BJ (cell line): ENCODE measurements around the gene USP4. TPM values are rescaled to one million over a fixed set of nuclear protein-coding genes. Genes with fewer than 3 reads are reported as not detected.

Experiments used
- CTCF ChIA-PET: fragments of 350-600 bp; formaldehyde crosslinking; extraction: SDS; loops from one replicate; lab custom pipeline; 2021; ENCODE audit warnings: antibody characterized with exemption, inconsistent platforms; lab: Yijun Ruan, JAX
- POLR2A ChIA-PET: fragments of 300-600 bp; sonication (Branson Sonifier 250); formaldehyde crosslinking; extraction: SDS; loops from one replicate; lab custom pipeline; 2021; ENCODE audit warnings: antibody characterized with exemption; lab: Charles Lee
- DNase-seq: peaks from one replicate; pipeline ENCODE4 v3.0.0-alpha.2; 2011; ENCODE audit warnings: low read depth
- H3K27me3 ChIP-seq: 2 replicates; pipeline ENCODE4 v1.6.0; 2011; ENCODE audit warnings: low read length; ENCODE audit not compliant: control insufficient read depth, insufficient read depth
- H3K36me3 ChIP-seq: 2 replicates; pipeline ENCODE4 v1.5.1; 2011; ENCODE audit warnings: low read length; ENCODE audit not compliant: control insufficient read depth, insufficient read depth
- H3K4me3 ChIP-seq: 2 replicates; pipeline ENCODE4 v1.5.1; 2011; ENCODE audit warnings: low read depth, mild to moderate bottlenecking, control low read depth, low read length
- CTCF ChIP-seq: IDR thresholded peaks from 2 replicates; pipeline ENCODE4 v1.5.1; 2011; ENCODE audit warnings: low read depth, mild to moderate bottlenecking, control low read depth, inconsistent platforms, low read length, moderate library complexity; ENCODE audit not compliant: insufficient read depth
- polyA plus RNA-seq: library from polyadenylated mRNA; depleted of rRNA; stranded (reverse); fragments of >200 nt; gene quantifications from 2 replicates; pipeline ENCODE4 v1.2.3, GENCODE V29; 2011

Gene USP4
- polyA plus RNA-seq, 1 experiment, result 63.5 TPM

- POLR2A ChIA-PET, result no interaction called here
- H3K4me3 ChIP-seq, result no peak overlapping the region
- no peaks in the 10 kb centered on the region for H3K27me3 ChIP-seq
- DNase-seq, result no peak
- no peak for TF ChIP-seq CTCF
- CTCF ChIA-PET, result no interaction called here
- peaks cover 2% of the 10 kb centered on the region; the same call in 1 of the 2 replicates for H3K36me3 ChIP-seq
These were observed 46.4 kb upstream of the USP4 start for GRCh38 chr3:49386056-49386756.

DNA sequence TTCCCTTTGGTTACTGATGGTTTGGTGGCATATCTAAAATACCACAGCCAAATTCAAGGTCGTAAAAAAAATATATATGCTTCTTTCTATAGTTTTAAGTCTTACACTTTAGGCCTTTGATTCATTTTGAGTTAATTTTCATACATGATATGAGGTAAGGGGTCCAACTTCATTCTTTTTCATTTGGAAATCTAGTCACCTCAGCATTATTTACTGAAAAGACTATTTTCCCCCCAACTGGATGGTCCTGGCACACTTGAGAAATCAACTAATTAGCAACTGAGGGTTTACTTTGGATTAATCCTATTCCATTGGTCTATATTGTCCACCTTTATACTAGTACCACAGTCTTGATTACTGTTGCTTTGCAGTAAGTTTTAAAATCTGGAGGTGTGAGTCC, 45.8 kb upstream of the USP4 start:
- no peaks in the 10 kb centered on the region for H3K27me3 ChIP-seq
- no peak for TF ChIP-seq CTCF
- no peak overlapping the region for H3K4me3 ChIP-seq
- ChIA-PET CTCF (no interaction called here), POLR2A (no interaction called here)
- peaks cover 2% of the 10 kb centered on the region; the same call in 1 of the 2 replicates for H3K36me3 ChIP-seq
- DNase-seq, result no peak

GRCh38 chr3:49383387-49383786, 43.5 kb upstream of the USP4 start:
- ChIA-PET POLR2A (interaction anchor here (0.6 kb wide), 1 partner anchor 89 kb away, joined by 3 read pairs; no protein-coding TSS in a partner anchor), CTCF (no interaction called here)
- no peaks in the 10 kb centered on the region for H3K27me3 ChIP-seq
- no peak overlapping the region for H3K4me3 ChIP-seq
- DNase-seq, result no peak
- TF ChIP-seq CTCF, result no peak
- H3K36me3 ChIP-seq, result no peaks in the 10 kb centered on the region

DNA sequence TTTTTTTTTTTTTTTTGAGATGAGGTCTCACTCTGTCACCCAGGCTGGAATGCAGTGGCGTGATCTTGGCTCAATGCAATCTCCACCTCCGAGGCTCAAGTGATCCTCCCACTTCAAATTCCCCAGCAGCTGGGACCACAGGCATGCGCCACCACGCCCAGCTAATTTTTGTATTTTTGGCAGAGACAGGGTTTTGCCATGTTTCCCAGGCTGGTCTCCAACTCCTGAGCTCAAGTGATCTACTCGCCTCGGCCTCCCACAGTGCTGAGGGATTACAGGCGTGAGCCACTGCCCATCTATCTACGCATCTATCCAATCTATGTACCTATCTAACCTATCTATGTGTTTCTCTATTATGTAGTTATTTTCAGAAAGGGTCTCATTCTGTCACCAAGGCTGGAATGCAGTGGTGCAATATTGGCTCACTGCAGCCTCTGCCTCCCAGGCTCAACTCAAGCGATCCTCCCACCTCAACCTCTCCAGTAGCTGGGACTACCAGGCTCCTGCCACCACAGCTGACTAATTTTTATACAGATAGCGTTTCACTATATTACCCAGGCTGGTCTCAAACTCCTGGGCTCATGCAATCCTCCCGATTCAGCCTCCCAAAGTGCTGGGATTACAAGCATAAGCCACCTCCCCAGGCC, 38.5 kb upstream of the USP4 start:
- Histone ChIP-seq H3K4me3 (no peak overlapping the region), H3K36me3 (peaks cover 2% of the 10 kb centered on the region), H3K27me3 (no peaks in the 10 kb centered on the region)
- TF ChIP-seq CTCF, result no peak
- ChIA-PET POLR2A (interaction anchor here (0.6 to 0.7 kb wide), 3 partner anchors 13 to 452 kb away, joined by 3 to 16 read pairs (median 3); no protein-coding TSS in a partner anchor), CTCF (no interaction called here)
- DNase-seq, result peak; percentile 85

DNA sequence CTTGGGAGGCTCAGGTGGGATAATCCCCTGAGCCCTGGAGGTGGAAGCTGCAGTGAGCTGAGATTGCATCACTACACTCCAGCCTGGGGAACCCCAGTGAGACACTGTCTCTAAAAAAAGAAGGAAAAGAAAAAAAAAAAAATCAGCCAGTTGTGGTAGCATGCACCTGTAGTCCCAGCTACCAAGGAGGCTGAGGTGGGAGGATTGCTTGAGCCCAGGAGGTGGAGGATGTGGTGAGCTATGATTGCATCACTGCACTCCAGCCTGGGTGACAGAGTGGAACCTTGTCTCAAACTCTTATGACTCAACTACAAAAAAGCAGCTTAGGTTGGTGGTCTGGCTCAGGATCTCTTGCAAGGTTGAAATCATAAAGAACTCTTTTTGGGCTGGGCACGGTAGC, 37.6 kb upstream of the USP4 start:
- DNase-seq, result no peak
- no peak for TF ChIP-seq CTCF
- Histone ChIP-seq H3K27me3 (no peaks in the 10 kb centered on the region), H3K36me3 (peaks cover 8% of the 10 kb centered on the region), H3K4me3 (no peak overlapping the region)
- ChIA-PET CTCF (no interaction called here), POLR2A (interaction anchor here (0.6 kb wide), 1 partner anchor 66 kb away, joined by 3 read pairs; no protein-coding TSS in a partner anchor)
